Iris pigment epithelial cell (primary cell): ENCODE measurements around the gene PTPRK.

ENCODE experiments used
- DNase-seq: peaks from one replicate; pipeline ENCODE4 v3.0.0-alpha.2; 2011; ENCODE audit warnings: low read depth

PTPRK gene

DNA sequence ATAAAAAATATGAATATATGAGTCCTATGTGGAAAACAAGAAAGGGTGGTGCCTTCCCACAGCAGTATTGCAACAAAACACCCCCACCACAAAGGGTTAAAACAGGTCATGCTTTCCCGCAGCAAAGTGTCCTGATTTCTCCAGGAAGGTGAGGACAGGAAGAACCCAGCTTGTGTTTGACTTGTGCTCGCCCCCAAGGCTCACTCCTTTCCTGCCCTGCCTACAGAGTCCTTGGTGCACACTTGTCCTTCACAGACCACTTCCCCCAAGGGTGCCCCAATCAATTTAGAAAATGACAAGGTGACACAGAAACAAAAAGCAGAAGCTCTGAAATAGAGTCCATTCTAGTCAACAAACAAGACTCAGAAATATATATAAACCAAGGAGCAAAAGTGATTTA is 237.4 kb downstream of the PTPRK start:
- DNase-seq, result no peak

DNA sequence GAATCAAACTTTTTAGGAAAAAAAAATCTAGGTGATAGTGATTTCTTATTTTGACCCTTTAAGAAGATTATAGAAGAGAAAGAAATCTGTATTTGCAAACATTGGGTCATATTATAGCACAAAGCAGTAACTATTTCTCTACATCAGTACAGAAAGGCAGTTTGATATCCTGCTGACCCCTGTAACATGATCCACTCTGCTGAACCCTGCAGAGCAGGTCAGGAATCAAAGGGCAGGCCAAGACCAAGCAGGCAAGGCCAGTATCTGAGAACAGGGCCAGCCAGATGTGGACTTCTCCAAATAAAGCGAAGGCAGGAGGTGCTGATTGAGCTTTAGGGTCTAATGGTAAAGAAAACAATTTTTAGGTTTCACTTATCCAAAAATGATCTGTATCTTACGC is 239.4 kb downstream of the PTPRK start:
- no peak for DNase-seq

GRCh38 chr6:128280066-128280465 is 240.3 kb downstream of the PTPRK start:
- DNase-seq, result no peak

DNA sequence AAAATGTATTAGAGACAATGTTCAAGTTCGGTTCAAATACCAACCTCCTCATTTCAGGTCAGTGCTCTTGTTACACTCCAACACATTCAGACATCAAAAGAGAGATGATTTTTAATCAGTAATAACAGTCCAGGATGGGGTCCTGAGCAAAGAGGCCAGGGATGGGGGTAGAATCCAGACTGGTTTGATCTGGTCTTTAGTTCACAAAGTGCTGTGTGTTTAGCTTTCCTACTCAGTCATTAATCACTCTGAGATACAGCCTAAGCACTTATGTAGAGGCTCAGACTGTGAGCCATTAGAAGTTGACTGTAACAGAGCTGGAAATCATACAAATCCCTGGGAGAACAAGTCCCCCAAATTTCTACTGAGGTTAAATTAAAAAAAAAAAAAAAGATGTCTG is 241.6 kb downstream of the PTPRK start:
- DNase-seq, result no peak

GRCh38 chr6:128277379-128277778 is 243.0 kb downstream of the PTPRK start:
- DNase-seq, result no peak

DNA sequence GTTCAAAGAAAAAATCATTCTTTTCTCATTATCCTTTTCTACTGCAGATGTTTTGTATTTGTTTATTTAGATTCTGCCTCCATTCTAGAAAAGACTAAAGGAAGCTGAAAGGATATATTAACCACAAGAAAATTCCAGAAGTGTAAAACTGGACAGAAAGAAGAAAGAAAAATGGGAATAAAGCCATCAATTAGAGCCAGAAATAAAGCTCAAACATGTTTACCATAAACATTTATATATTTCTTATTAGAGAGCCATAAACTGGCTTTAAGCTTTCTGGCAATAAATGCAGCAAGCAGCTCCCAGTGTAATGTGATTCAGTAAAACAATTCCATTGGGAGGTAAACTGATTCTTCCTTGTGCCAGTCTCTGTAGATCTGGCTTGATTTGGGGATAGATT is 244.1 kb downstream of the PTPRK start:
- no peak for DNase-seq

DNA sequence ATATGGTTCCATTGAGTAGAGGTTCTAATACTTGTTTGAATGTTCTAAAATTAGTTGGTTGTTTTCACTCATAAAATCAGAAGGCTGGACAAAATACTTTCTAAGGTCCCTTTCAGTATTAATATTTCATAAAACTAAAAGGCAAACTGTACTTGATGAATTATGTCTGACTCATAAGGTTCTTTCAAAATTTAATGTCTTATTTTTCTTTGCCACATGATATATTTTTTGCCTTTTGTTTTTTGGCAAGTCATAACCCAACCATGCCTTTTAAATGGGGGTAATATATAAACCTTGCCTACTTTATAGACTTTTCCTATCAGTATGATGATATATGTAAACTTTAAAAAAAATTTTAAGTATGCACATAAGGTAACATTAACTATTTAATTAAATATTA is 244.7 kb downstream of the PTPRK start:
- DNase-seq, result peak; percentile 37

- DNase-seq, result peak; percentile 86
Observed at GRCh38 chr6:128275030-128275429, 245.4 kb downstream of the PTPRK start.

- peak; percentile 49 for DNase-seq
Observed at GRCh38 chr6:128271527-128271926, 248.9 kb downstream of the PTPRK start.

GRCh38 chr6:128271011-128271410 is 249.4 kb downstream of the PTPRK start:
- no peak for DNase-seq

GRCh38 chr6:128266946-128267345 is 253.5 kb downstream of the PTPRK start:
- DNase-seq, result no peak

DNA sequence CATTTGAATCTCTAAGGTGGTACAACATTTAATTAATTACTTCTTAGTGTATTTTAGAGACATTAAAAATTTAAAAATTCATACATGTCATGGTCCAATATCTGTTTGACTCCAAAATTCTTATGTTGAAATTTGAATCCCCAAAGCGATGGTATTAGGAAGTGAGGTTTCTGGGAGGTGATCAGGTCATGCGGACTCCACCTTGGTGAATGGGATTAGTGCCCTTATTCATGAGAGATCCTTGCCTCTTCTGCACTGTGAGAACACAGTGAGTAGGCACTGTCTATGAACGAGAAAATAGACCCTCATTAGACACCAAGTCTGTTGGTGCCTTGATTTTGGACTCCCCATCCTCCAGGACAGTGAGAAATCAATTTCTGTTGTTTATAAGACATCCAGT is 254.7 kb downstream of the PTPRK start:
- DNase-seq, result no peak

DNA sequence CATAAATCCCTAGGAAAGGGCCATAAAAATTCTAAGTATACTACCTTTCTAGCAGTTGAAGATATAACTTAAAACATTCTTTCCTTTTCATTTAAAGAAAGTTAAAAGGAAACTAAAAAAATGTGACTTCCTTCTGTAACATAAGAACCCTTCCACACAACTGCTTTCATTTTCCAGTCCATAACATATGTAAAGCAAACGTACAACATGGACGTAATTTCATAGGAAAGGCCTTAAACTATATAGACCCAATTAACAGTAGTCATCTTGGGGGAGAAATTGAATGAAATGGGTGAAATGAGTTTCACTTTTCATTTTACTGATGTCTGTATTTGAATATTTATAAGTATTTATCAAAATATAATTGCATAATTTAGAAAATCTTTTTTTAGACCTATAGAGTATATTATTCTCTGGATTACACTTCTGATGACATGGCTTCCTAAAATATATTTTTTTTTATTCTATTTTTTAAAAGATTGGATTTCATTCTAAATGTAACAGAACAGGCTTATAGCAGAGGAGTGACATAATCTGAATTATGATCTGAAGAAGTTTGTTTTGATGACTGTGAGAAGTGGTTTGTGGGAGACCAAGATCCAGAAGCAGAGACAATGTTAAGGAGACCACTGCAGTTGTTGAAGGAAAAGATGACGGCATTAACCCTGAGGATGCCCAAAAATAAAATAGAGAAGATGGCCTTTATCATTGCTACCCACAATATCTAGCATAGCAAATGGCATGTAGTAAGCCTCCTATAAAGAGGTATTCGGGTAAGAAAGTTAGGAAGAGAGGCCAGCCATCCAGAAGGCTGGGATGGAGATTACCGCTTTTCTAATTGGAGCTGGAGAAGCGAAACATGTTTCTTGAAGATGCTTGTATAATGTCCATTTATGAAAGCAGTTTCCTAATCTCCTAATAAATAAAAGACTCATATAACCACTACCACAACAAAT is 260.4 kb downstream of the PTPRK start:
- DNase-seq, result no peak

DNA sequence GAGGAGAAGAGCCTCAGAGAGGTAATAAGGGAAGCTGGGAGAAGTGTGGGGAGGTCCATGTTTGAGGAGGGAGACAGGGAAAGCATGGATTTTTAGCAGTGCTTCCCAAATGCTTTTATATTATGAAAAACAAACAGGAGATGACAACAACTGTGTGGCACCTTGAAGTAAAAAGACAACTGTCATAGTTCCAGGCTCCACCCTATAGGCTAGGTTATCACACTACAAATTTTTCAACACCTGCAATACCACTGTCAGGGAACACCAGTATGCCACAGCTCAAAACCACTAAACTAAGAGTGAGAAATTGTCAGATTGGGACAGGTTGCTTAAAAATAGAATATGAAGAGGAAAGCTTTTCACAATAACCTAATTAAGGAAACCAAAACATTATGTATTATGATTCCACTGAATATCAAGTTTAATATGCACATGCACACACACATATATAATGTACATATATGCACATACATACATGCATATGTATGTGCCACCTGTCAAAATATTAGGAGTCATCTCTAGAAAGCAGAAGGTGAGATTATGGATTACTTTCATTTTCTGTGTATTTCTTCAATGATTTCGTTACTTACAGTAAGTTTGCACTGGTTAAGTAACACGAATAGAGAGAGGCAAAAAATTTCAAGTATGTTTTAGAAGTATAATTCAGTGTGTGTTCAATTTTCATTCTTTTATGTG is 261.2 kb downstream of the PTPRK start:
- DNase-seq, result no peak

DNA sequence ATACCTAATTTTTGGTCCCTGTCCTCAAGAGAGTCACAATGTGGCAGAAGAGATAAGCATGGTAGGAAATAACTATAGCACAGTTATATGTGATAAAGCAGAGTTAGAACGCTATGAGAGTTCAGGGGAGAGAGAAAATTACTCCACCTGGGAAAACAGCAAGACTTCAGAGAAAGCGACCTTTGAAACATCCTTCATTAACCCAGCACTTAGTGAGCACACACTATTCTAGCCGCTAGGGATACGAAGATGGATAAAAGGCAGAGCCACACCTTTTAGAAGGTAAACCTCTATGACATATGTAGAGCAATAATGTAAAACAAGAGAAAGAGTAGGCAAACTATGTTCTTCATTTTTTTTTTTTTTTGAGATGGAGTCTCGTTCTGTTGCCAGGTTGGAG is 264.3 kb downstream of the PTPRK start:
- no peak for DNase-seq

- no peak for DNase-seq
Observed at GRCh38 chr6:128252341-128253176, 267.8 kb downstream of the PTPRK start.

- no peak for DNase-seq
Observed at GRCh38 chr6:128251445-128252340, 268.7 kb downstream of the PTPRK start.

- DNase-seq, result no peak
Observed at GRCh38 chr6:128250370-128251070, 269.9 kb downstream of the PTPRK start.

DNA sequence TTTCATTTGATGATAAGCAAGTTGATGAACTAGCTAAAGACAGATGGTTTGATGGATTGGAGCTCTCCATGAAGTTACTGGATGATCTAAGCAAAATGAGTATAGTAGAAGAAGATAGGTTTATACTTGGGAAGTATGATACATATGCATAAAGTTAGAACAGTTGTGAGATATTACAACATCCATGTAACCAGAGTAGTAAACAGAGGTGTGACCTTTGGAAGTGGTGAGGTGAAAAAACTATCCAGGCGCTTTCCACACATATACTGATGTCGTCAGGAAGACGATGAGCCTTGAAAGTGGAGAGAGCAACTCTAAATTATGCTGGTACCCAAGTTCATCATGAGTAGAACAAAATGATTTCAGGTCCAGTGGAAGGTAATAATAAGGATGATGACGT is 271.0 kb downstream of the PTPRK start:
- no peak for DNase-seq

DNA sequence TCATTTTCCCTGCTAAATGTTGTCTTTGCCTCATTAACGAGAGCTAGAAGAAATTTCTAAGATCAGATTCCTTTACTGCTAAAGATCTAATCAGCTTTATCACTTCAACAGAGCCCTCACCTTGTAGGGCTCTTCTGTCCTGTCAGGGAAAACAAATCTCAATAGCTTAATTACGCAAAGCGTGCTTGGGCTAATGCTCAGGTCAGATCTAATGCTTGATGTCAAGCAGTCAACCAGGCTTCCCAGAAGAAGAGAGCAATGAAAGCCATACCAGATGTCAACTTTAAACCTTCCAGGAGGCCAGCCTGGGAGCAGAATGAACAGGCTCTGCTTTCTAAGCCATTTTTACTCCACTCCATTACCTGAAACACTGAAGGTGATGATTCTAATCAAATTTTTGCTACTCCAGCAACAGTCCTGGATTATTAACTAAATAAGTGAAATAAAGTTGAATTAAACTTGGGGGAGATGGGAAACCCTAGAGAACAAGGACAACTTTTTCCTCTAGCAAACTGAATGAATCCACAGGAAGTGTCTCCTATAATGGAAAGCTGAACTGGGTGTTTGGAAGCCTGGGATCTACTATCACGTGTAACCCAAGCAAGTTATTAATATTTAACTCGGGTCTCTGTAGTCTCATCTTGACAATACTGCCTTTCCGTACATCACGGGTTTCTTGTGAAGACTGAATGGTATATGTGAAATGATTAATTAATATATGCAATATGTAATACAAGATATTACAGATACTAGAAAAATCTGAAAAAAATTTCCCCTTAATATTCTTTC is 273.7 kb downstream of the PTPRK start:
- no peak for DNase-seq
